C4-2B (cell line): ENCODE data around the gene PPP1R13B.

Experiments
- H3K27ac ChIP-seq: fragments of 450-650 bp; 2 replicates; pipeline ENCODE4 v1.5.1; 2017
- CTCF ChIP-seq: fragments of 450-650 bp; conservative IDR thresholded peaks from 2 replicates; pipeline ENCODE4 v1.5.1; 2017; ENCODE audit warnings: mild to moderate bottlenecking
- ZFX ChIP-seq: fragments of 450-650 bp; IDR thresholded peaks from 2 replicates; pipeline ENCODE4 v1.6.1; 2017

Gene PPP1R13B

GRCh38 chr14:103743691-103744090, 103.7 kb downstream of the PPP1R13B start:
- H3K27ac ChIP-seq, result no peak overlapping the region
- no peak for TF ChIP-seq CTCF
- no peak for TF ChIP-seq ZFX

GRCh38 chr14:103742499-103743255, 104.7 kb downstream of the PPP1R13B start:
- H3K27ac ChIP-seq, result no peak overlapping the region
- no peak for TF ChIP-seq ZFX
- no peak for TF ChIP-seq CTCF

GRCh38 chr14:103741876-103742275, 105.5 kb downstream of the PPP1R13B start:
- H3K27ac ChIP-seq, result no peak overlapping the region
- TF ChIP-seq CTCF, result no peak
- TF ChIP-seq ZFX, result no peak

- H3K27ac ChIP-seq, result no peak overlapping the region
- TF ChIP-seq ZFX (no peak), CTCF (no peak)
Measured at GRCh38 chr14:103740991-103741689, 106.2 kb downstream of the PPP1R13B start.

- no peak overlapping the region for H3K27ac ChIP-seq
- TF ChIP-seq ZFX (no peak), CTCF (no peak)
Measured at GRCh38 chr14:103739793-103740501, 107.4 kb downstream of the PPP1R13B start.

GRCh38 chr14:103739466-103739792, 107.9 kb downstream of the PPP1R13B start:
- H3K27ac ChIP-seq, result no peak overlapping the region
- TF ChIP-seq CTCF (no peak), ZFX (no peak)
